ENCODE measurements around the gene INCENP. TPM values are rescaled to one million over a fixed set of nuclear protein-coding genes. Genes with fewer than 3 reads are reported as not detected.
A peak's percentile ranks its signal among the peaks of the same experiment; 100 is the strongest.
"Not testable (repeated sequence)": the region's sequence is repeated elsewhere in the genome, so short reads cannot be mapped to it uniquely, and the experiment has no call there.

INCENP gene
- total RNA-seq, 2 experiments from 2014 or later, result 200 to 204 TPM

DNA sequence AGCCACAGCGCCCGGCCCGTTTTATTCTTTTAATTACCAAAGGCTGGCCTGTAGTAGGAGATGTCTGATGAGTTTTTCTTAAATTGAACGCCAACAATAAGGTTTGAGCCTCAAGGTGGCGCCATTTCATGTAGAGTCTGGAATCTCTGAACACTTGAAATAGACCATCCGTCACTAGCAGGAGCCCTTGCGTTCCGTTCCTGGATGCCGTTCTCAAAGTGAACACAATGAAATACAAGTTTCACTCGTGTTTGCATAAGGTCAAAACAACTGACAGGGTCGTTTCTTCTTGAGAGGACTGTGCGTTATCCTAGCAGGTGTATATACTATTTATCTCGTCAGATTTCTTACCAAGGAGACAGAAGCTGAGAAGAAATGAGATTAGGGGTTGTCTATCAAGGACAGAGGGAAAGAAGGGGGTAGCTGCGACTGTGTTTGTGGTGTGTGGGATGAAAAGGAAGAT, 47.5 kb downstream of the INCENP start:
- peaks cover 27% of the 10 kb centered on the region for H3K27me3 Mint-ChIP-seq
- no peak overlapping the region for H3K27ac Mint-ChIP-seq
- H3K9me3 Mint-ChIP-seq, result no peaks in the 10 kb centered on the region
- ChIA-PET CTCF (interaction anchor here (0.6 to 1.2 kb wide), 2 partner anchors 169 to 200 kb away, joined by 3 to 4 read pairs; no protein-coding TSS in a partner anchor), POLR2A (interaction anchor here (0.5 kb wide), 1 partner anchor 1552 kb away, joined by 3 read pairs; no protein-coding TSS in a partner anchor)
- DNase-seq, result peak; percentile 84
- H3K36me3 Mint-ChIP-seq (ENCODE audit: low read depth), result no peaks in the 10 kb centered on the region
- no peak overlapping the region for H3K4me3 Mint-ChIP-seq
- H3K4me1 Mint-ChIP-seq, result peaks cover 4% of the 10 kb centered on the region

- ChIA-PET CTCF (interaction anchor here (0.6 to 1.2 kb wide), 2 partner anchors 87 to 168 kb away, joined by 3 to 4 read pairs; no protein-coding TSS in a partner anchor), POLR2A (no interaction called here)
- Mint-ChIP-seq H3K4me1 (peaks cover 4% of the 10 kb centered on the region), H3K27ac (no peak overlapping the region), H3K27me3 (peaks cover 25% of the 10 kb centered on the region), H3K36me3 (ENCODE audit: low read depth) (no peaks in the 10 kb centered on the region), H3K4me3 (no peak overlapping the region), H3K9me3 (no peaks in the 10 kb centered on the region)
- no peak for DNase-seq
Observed at GRCh38 chr11:62172294-62172693, 48.5 kb downstream of the INCENP start.

GRCh38 chr11:62176766-62177165, 53.0 kb downstream of the INCENP start:
- DNase-seq, result no peak
- ChIA-PET POLR2A (no interaction called here), CTCF (no interaction called here)
- H3K4me1 Mint-ChIP-seq, result no peaks in the 10 kb centered on the region
- H3K27ac Mint-ChIP-seq, result no peak overlapping the region
- no peaks in the 10 kb centered on the region for H3K36me3 Mint-ChIP-seq (ENCODE audit: low read depth)
- H3K4me3 Mint-ChIP-seq, result no peak overlapping the region
- peaks cover 29% of the 10 kb centered on the region for H3K27me3 Mint-ChIP-seq
- no peaks in the 10 kb centered on the region for H3K9me3 Mint-ChIP-seq

GRCh38 chr11:62179995-62180394, 56.2 kb downstream of the INCENP start:
- Mint-ChIP-seq H3K36me3 (ENCODE audit: low read depth) (no peaks in the 10 kb centered on the region), H3K9me3 (no peaks in the 10 kb centered on the region), H3K4me3 (no peak overlapping the region), H3K27me3 (peaks cover 23% of the 10 kb centered on the region), H3K4me1 (no peaks in the 10 kb centered on the region), H3K27ac (no peak overlapping the region)
- ChIA-PET CTCF (interaction anchor here (0.8 kb wide), 1 partner anchor 19 kb away, joined by 3 read pairs; no protein-coding TSS in a partner anchor), POLR2A (no interaction called here)
- no peak for DNase-seq

DNA sequence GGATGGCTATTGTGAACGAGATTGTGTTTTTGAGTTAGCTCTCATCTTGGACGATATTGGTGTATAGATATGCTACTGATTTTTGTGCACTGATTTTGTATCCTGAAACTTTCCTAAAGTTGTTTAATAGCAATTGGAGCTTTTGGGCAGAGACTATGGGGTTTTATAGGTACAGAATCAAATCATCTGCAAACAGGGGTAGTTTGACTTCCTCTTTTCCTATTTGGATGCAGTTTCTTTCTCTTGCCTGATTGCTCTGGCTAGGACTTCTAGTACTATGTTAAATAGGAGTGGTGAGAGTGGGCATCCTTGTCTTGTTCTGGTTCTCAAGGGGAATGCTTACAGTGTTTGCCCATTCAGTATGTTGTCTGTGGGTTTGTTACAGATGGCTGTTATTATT, 57.3 kb downstream of the INCENP start:
- Mint-ChIP-seq H3K4me1 (no peaks in the 10 kb centered on the region), H3K9me3 (no peaks in the 10 kb centered on the region), H3K27ac (no peak overlapping the region), H3K36me3 (ENCODE audit: low read depth) (no peaks in the 10 kb centered on the region), H3K27me3 (peaks cover 24% of the 10 kb centered on the region), H3K4me3 (no peak overlapping the region)
- ChIA-PET POLR2A (no interaction called here), CTCF (interaction anchor here (1.2 kb wide), 1 partner anchor 9 kb away, joined by 3 read pairs; the partner anchor contains the start of gene SCGB1D1)
- no peak for DNase-seq

DNA sequence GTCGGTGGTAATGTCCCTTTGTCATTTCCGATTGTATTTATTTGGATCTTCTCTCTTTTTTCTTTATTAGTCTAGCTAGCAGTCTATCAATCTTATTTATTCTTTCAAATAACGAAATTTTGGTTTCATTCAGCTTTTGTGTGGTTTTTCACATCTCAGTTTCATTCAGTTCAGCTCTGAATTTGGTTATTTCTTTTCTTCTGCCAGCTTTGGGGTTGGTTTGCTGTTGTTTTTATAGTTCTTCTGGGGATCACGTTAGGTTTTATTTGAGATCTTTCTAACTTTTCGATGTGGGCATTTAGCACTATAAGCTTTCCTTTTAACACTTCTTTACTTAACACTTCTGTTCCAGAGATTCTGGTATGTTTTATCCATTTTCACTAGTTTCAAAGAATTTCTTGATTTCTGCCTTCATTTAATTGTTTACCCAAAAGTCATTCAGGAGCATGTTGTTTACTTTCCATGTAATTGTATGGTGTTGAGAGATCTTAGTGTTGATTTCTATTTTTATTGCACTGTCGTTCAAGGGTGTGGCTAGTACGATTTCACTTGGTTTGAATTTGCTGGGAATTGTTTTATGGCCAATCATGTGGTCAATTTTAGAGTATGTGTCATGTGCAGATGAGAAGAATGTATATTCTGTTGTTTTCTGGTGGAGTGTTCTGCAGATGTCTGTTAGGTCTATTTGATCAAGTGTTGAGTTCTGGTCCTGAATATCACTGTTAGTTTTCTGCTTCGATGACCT, 58.5 kb downstream of the INCENP start:
- no peak overlapping the region for H3K27ac Mint-ChIP-seq
- no peaks in the 10 kb centered on the region for H3K9me3 Mint-ChIP-seq
- no peaks in the 10 kb centered on the region for H3K4me1 Mint-ChIP-seq
- H3K36me3 Mint-ChIP-seq (ENCODE audit: low read depth), result no peaks in the 10 kb centered on the region
- peaks cover 24% of the 10 kb centered on the region for H3K27me3 Mint-ChIP-seq
- ChIA-PET POLR2A (no interaction called here), CTCF (no interaction called here)
- no peak overlapping the region for H3K4me3 Mint-ChIP-seq
- DNase-seq, result no peak

GRCh38 chr11:62186195-62186594, 62.4 kb downstream of the INCENP start:
- Mint-ChIP-seq H3K36me3 (ENCODE audit: low read depth) (no peaks in the 10 kb centered on the region), H3K4me3 (no peak overlapping the region), H3K27me3 (peaks cover 16% of the 10 kb centered on the region), H3K27ac (no peak overlapping the region), H3K9me3 (no peaks in the 10 kb centered on the region), H3K4me1 (no peaks in the 10 kb centered on the region)
- ChIA-PET CTCF (no interaction called here), POLR2A (no interaction called here)
- no peak for DNase-seq

DNA sequence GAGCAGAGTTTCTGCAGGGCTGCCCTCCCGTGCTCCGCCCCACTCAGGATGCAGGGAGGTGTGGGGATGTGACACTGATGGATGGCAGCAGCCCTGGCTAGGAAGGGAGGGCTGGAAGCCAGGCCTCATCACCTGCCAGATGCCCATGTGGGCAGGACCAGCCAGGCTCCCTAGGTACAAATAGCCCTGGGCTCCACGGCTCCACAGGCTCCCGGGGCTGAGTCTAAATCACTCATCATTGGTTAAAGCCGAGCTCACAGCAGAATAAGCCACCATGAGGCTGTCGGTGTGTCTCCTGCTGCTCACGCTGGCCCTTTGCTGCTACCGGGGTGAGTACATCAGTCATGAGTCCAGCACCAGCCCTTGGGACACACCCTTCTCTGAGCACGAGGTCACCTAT, 66.2 kb downstream of the INCENP start, which contains the start of gene SCGB1D1:
Gene SCGB1D1 (plus strand): TSS at position 206 of the 400 bp plus-strand sequence. CDS start 69 bp downstream, at position 275.
- no peak within 1 kb of the TSS for H3K4me3 Mint-ChIP-seq
- no peak within 1 kb of the TSS for H3K27ac Mint-ChIP-seq
- CTCF ChIA-PET, result interaction anchor here (1.1 kb wide), 1 partner anchor 9 kb away, joined by 3 read pairs; no protein-coding TSS in a partner anchor
- H3K36me3 Mint-ChIP-seq (ENCODE audit: low read depth), result no peaks in the 10 kb centered on the region
- no peaks in the 10 kb centered on the region for H3K4me1 Mint-ChIP-seq
- POLR2A ChIA-PET, result no interaction called here
- H3K9me3 Mint-ChIP-seq, result no peaks in the 10 kb centered on the region
- no peak for DNase-seq
- H3K27me3 Mint-ChIP-seq, result peaks cover 21% of the 10 kb centered on the region

DNA sequence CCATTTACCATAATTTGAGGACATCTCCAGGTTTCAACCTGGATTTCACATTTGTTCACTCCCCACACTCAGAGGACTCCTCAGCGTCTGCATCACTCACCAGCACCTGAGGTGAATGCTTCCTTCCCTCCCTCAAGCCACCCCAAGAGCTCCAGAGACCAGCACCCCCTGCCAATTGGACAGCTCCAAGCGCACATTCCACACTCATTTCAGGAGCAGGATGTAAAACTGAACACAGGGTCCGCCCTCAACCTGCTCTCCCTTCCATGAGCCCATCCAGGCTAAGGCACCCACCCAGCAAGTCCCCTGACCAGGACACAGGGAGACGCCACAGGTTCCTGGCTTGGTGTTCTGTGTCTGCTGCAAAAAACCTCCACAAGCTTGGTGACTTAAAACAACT, 70.1 kb downstream of the INCENP start:
- Mint-ChIP-seq H3K36me3 (ENCODE audit: low read depth) (no peaks in the 10 kb centered on the region), H3K4me3 (no peak overlapping the region), H3K27ac (no peak overlapping the region), H3K27me3 (peaks cover 31% of the 10 kb centered on the region), H3K9me3 (no peaks in the 10 kb centered on the region), H3K4me1 (no peaks in the 10 kb centered on the region)
- DNase-seq, result no peak
- POLR2A ChIA-PET, result no interaction called here
- CTCF ChIA-PET, result interaction anchor here (0.6 kb wide), 1 partner anchor 146 kb away, joined by 5 read pairs; no protein-coding TSS in a partner anchor

GRCh38 chr11:62195010-62195409, 71.2 kb downstream of the INCENP start:
- H3K27ac Mint-ChIP-seq; POLR2A ChIA-PET; H3K9me3 Mint-ChIP-seq; CTCF ChIA-PET; H3K36me3 Mint-ChIP-seq (ENCODE audit: low read depth); H3K4me3 Mint-ChIP-seq; DNase-seq; H3K4me1 Mint-ChIP-seq: not testable (repeated sequence)
- peaks cover 29% of the 10 kb centered on the region for H3K27me3 Mint-ChIP-seq

GRCh38 chr11:62195945-62196344, 72.1 kb downstream of the INCENP start:
- no peaks in the 10 kb centered on the region for H3K9me3 Mint-ChIP-seq
- peaks cover 34% of the 10 kb centered on the region for H3K27me3 Mint-ChIP-seq
- H3K27ac Mint-ChIP-seq, result no peak overlapping the region
- no peak overlapping the region for H3K4me3 Mint-ChIP-seq
- CTCF ChIA-PET, result no interaction called here
- DNase-seq, result no peak
- no peaks in the 10 kb centered on the region for H3K4me1 Mint-ChIP-seq
- POLR2A ChIA-PET, result no interaction called here
- no peaks in the 10 kb centered on the region for H3K36me3 Mint-ChIP-seq (ENCODE audit: low read depth)

DNA sequence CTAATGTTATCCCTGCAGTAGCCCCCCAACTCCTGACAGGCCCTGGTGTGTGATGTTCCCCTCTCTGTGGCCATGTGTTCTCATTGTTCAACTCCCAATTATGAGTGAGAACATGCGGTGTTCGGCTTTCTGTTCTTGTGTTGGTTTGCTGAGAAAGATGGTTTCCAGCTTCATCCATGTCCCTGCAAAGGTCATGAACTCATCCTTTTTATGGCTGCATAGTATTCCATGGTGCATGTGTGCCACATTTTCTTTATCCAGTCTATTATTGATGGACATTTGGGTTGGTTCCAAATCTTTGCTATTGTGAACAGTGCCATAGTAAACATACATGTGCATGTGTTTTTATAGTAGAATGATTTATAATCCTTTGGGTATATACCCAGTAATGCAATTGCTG, 73.6 kb downstream of the INCENP start:
- POLR2A ChIA-PET; H3K9me3 Mint-ChIP-seq; H3K4me3 Mint-ChIP-seq; H3K36me3 Mint-ChIP-seq (ENCODE audit: low read depth); DNase-seq; H3K27ac Mint-ChIP-seq; CTCF ChIA-PET; H3K4me1 Mint-ChIP-seq: not testable (repeated sequence)
- peaks cover 34% of the 10 kb centered on the region for H3K27me3 Mint-ChIP-seq

- H3K36me3 Mint-ChIP-seq (ENCODE audit: low read depth), result no peaks in the 10 kb centered on the region
- H3K4me1 Mint-ChIP-seq, result no peaks in the 10 kb centered on the region
- POLR2A ChIA-PET, result no interaction called here
- CTCF ChIA-PET, result no interaction called here
- no peak for DNase-seq
- peaks cover 15% of the 10 kb centered on the region for H3K27me3 Mint-ChIP-seq
- H3K27ac Mint-ChIP-seq, result no peak overlapping the region
- H3K4me3 Mint-ChIP-seq, result no peak overlapping the region
- no peaks in the 10 kb centered on the region for H3K9me3 Mint-ChIP-seq
Observed at GRCh38 chr11:62201376-62201775, 77.6 kb downstream of the INCENP start.
